DOHH2 (cell line): ENCODE measurements around the gene RALGAPA2.

Source experiments
- H3F3A ChIP-seq: fragments of 200-600 bp; sonication (generic), shearing (Covaris generic); 2 replicates; pipeline ENCODE4 v1.6.0; 2016; ENCODE audit warnings: antibody characterized with exemption, mild to moderate bottlenecking; ENCODE audit not compliant: control insufficient read depth, insufficient read depth
- H3K27ac ChIP-seq: fragments of 200-600 bp; sonication (generic); 2 replicates; pipeline ENCODE4 v1.5.1; 2014; ENCODE audit warnings: low read depth, mild to moderate bottlenecking, low read length, moderate library complexity
- H3K27me3 ChIP-seq: fragments of 200-600 bp; sonication (generic); 2 replicates; pipeline ENCODE4 v1.6.1; 2014; ENCODE audit warnings: mild to moderate bottlenecking, low read length, mixed read lengths; ENCODE audit not compliant: control insufficient read depth
- H3K36me3 ChIP-seq: fragments of 200-600 bp; sonication (generic); 2 replicates; pipeline ENCODE4 v1.6.1; 2014; ENCODE audit warnings: mild to moderate bottlenecking, low read length, moderate library complexity, mixed read lengths; ENCODE audit not compliant: control insufficient read depth
- H3K4me1 ChIP-seq: fragments of 200-600 bp; sonication (generic); 2 replicates; pipeline ENCODE4 v1.6.1; 2014; ENCODE audit warnings: mild to moderate bottlenecking, low read length, mixed read lengths; ENCODE audit not compliant: control insufficient read depth
- H3K4me2 ChIP-seq: fragments of 200-600 bp; sonication (generic); 2 replicates; pipeline ENCODE4 v1.6.0; 2014; ENCODE audit warnings: mild to moderate bottlenecking, low read length, moderate library complexity
- H3K4me3 ChIP-seq: fragments of 200-600 bp; sonication (generic); 2 replicates; pipeline ENCODE4 v1.5.1; 2014; ENCODE audit warnings: mild to moderate bottlenecking, low read length, mixed read lengths
- H3K79me2 ChIP-seq: fragments of 200-600 bp; sonication (generic); 2 replicates; pipeline ENCODE4 v1.6.1; 2014; ENCODE audit warnings: mild to moderate bottlenecking, low read length, mixed read lengths; ENCODE audit not compliant: control insufficient read depth
- H3K9me2 ChIP-seq: fragments of 200-600 bp; sonication (generic); replicated peaks from 2 replicates; pipeline ENCODE4 v1.6.1; 2014; ENCODE audit warnings: mild to moderate bottlenecking, low read length, mixed read lengths; ENCODE audit not compliant: control insufficient read depth
- H3K9me3 ChIP-seq: fragments of 200-600 bp; sonication (generic); 2 replicates; pipeline ENCODE4 v1.6.1; 2014; ENCODE audit warnings: antibody characterized with exemption, low read length, mixed read lengths; ENCODE audit not compliant: control insufficient read depth, insufficient read depth
- H4K20me1 ChIP-seq: fragments of 200-600 bp; sonication (generic); 2 replicates; pipeline ENCODE4 v1.6.0; 2014; ENCODE audit warnings: low read depth, mild to moderate bottlenecking, antibody characterized with exemption, low read length, moderate library complexity; ENCODE audit not compliant: control insufficient read depth, insufficient read depth
- EZH2phosphoT487 ChIP-seq: fragments of 200-600 bp; sonication (generic); IDR thresholded peaks from 2 replicates; pipeline ENCODE4 v1.6.1; 2017; ENCODE audit warnings: borderline replicate concordance, mild to moderate bottlenecking, antibody characterized with exemption, low read length, moderate library complexity, mixed read lengths
- TF ChIP-seq, protein P1 (sequence below): fragments of 200-600 bp; sonication (generic); IDR thresholded peaks from one replicate; pipeline ENCODE4 v1.5.1; 2014; ENCODE audit warnings: antibody characterized with exemption, mild to moderate bottlenecking, low read depth, low read length; ENCODE audit not compliant: poor library complexity, severe bottlenecking

The RALGAPA2 gene

DNA sequence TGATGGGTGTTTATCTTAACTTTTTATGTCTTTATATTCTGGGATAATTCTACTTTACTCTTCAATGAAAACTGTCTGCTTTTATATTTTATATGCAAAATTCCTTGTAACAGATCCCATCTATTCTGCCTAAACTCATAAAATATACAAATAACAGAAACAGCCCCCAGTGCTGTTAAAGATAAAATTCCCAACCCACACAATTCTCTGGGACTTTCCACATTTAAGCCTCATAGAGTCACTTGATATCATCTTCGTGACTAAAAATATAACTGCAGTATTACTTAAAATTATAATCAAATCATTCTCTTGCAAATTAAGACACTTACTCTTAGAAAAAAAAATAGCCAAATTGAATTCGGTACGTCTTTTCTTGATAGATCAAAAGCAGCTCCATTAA, 284.4 kb downstream of the RALGAPA2 start:
- H3K36me3 ChIP-seq, result no peaks in the 10 kb centered on the region
- no peaks in the 10 kb centered on the region for H3K9me3 ChIP-seq
- TF ChIP-seq, protein P1, sequence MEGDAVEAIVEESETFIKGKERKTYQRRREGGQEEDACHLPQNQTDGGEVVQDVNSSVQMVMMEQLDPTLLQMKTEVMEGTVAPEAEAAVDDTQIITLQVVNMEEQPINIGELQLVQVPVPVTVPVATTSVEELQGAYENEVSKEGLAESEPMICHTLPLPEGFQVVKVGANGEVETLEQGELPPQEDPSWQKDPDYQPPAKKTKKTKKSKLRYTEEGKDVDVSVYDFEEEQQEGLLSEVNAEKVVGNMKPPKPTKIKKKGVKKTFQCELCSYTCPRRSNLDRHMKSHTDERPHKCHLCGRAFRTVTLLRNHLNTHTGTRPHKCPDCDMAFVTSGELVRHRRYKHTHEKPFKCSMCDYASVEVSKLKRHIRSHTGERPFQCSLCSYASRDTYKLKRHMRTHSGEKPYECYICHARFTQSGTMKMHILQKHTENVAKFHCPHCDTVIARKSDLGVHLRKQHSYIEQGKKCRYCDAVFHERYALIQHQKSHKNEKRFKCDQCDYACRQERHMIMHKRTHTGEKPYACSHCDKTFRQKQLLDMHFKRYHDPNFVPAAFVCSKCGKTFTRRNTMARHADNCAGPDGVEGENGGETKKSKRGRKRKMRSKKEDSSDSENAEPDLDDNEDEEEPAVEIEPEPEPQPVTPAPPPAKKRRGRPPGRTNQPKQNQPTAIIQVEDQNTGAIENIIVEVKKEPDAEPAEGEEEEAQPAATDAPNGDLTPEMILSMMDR, result no peak
- TF ChIP-seq EZH2phosphoT487, result no peak
- no peaks in the 10 kb centered on the region for H3K27me3 ChIP-seq
- no peak overlapping the region for H3K27ac ChIP-seq
- H3K4me1 ChIP-seq, result no peaks in the 10 kb centered on the region; the same call in 1 of the 2 replicates
- no peaks in the 10 kb centered on the region for H3K79me2 ChIP-seq
- H3K4me2 ChIP-seq, result no peak overlapping the region
- no peaks in the 10 kb centered on the region for H4K20me1 ChIP-seq
- no peaks in the 10 kb centered on the region for H3K9me2 ChIP-seq
- no peaks in the 10 kb centered on the region for H3F3A ChIP-seq
- no peak overlapping the region for H3K4me3 ChIP-seq

GRCh38 chr20:20427227-20427864, 285.1 kb downstream of the RALGAPA2 start:
- H3K4me1 ChIP-seq, result no peaks in the 10 kb centered on the region
- no peaks in the 10 kb centered on the region for H3F3A ChIP-seq
- no peak overlapping the region for H3K4me3 ChIP-seq
- H3K4me2 ChIP-seq, result no peak overlapping the region
- TF ChIP-seq, protein P1, result no peak
- no peak for TF ChIP-seq EZH2phosphoT487
- no peaks in the 10 kb centered on the region for H3K36me3 ChIP-seq
- no peak overlapping the region for H3K27ac ChIP-seq
- no peaks in the 10 kb centered on the region for H3K27me3 ChIP-seq
- no peaks in the 10 kb centered on the region for H3K9me3 ChIP-seq
- H4K20me1 ChIP-seq, result no peaks in the 10 kb centered on the region
- H3K9me2 ChIP-seq, result no peaks in the 10 kb centered on the region
- no peaks in the 10 kb centered on the region for H3K79me2 ChIP-seq

GRCh38 chr20:20426655-20426907, 285.9 kb downstream of the RALGAPA2 start:
- Histone ChIP-seq H3K27me3 (no peaks in the 10 kb centered on the region), H3K36me3 (no peaks in the 10 kb centered on the region), H3K4me3 (no peak overlapping the region), H4K20me1 (no peaks in the 10 kb centered on the region), H3K4me1 (no peaks in the 10 kb centered on the region), H3F3A (no peaks in the 10 kb centered on the region), H3K27ac (no peak overlapping the region), H3K4me2 (no peak overlapping the region), H3K79me2 (no peaks in the 10 kb centered on the region), H3K9me2 (no peaks in the 10 kb centered on the region), H3K9me3 (no peaks in the 10 kb centered on the region)
- TF ChIP-seq EZH2phosphoT487, result no peak
- TF ChIP-seq, protein P1, result no peak
